Activated naive CD4-positive, alpha-beta T cell (primary cell): ENCODE data around the gene BNC2.

Experiments
- DNase-seq, 4 experiments: peaks; one replicate each; lab custom pipeline; 2025; lab: John Stamatoyannopoulos, UW

Gene BNC2

GRCh38 chr9:16869131-16869881 is 1.2 kb downstream of the BNC2 start:
- DNase-seq, result no peak

GRCh38 chr9:16868701-16869100 is 1.8 kb downstream of the BNC2 start:
- no peak for DNase-seq

- no peak for DNase-seq
Observed at GRCh38 chr9:16867576-16868311, 2.7 kb downstream of the BNC2 start.

GRCh38 chr9:16866587-16866986 is 3.9 kb downstream of the BNC2 start:
- DNase-seq, result no peak

- no peak for DNase-seq
Observed at GRCh38 chr9:16864649-16865434, 5.6 kb downstream of the BNC2 start.

GRCh38 chr9:16848179-16848578 is 22.3 kb downstream of the BNC2 start:
- no peak for DNase-seq

GRCh38 chr9:16846986-16847385 is 23.5 kb downstream of the BNC2 start:
- no peak for DNase-seq

GRCh38 chr9:16846367-16846766 is 24.1 kb downstream of the BNC2 start:
- DNase-seq, result no peak

GRCh38 chr9:16834817-16835216 is 35.7 kb downstream of the BNC2 start:
- no peak for DNase-seq

GRCh38 chr9:16833296-16833835 is 37.1 kb downstream of the BNC2 start:
- no peak for DNase-seq

GRCh38 chr9:16832101-16832500 is 38.4 kb downstream of the BNC2 start:
- DNase-seq, result no peak

GRCh38 chr9:16830806-16831205 is 39.7 kb downstream of the BNC2 start:
- DNase-seq, result no peak

- DNase-seq, result no peak
Observed at GRCh38 chr9:16828340-16829281, 41.9 kb downstream of the BNC2 start.

- no peak for DNase-seq
Observed at GRCh38 chr9:16825971-16826625, 44.4 kb downstream of the BNC2 start.

GRCh38 chr9:16825331-16825725 is 45.1 kb downstream of the BNC2 start:
- no peak for DNase-seq

- DNase-seq, result no peak
Observed at GRCh38 chr9:16824545-16825330, 45.7 kb downstream of the BNC2 start.

GRCh38 chr9:16823906-16824305 is 46.6 kb downstream of the BNC2 start:
- no peak for DNase-seq

- no peak for DNase-seq
Observed at GRCh38 chr9:16821344-16821743, 49.1 kb downstream of the BNC2 start.

- no peak for DNase-seq
Observed at GRCh38 chr9:16817514-16817913, 53.0 kb downstream of the BNC2 start.

GRCh38 chr9:16817002-16817401 is 53.5 kb downstream of the BNC2 start:
- no peak for DNase-seq
